ENCODE data around the gene MRPL3.

The MRPL3 gene

GRCh38 chr3:131432441-131432840, 70.3 kb downstream of the MRPL3 start:
- no peak for DNase-seq
- no peak for TF ChIP-seq CTCF (IDR thresholded peaks at IDR 0.05)
- H3K36me3 Mint-ChIP-seq (ENCODE audit: low read depth) = no peaks in the 10 kb centered on the region
- no peaks in the 10 kb centered on the region for H3K9me3 Mint-ChIP-seq
- H3K4me3 Mint-ChIP-seq = no peak overlapping the region
- no peaks in the 10 kb centered on the region for H3K4me1 Mint-ChIP-seq
- H3K27ac Mint-ChIP-seq = no peak overlapping the region
- H3K27me3 Mint-ChIP-seq (ENCODE audit: low read depth, poor library complexity) = no peaks in the 10 kb centered on the region

GRCh38 chr3:131431754-131432153, 71.0 kb downstream of the MRPL3 start:
- no peak overlapping the region for H3K27ac Mint-ChIP-seq
- H3K9me3 Mint-ChIP-seq = no peaks in the 10 kb centered on the region
- TF ChIP-seq CTCF (IDR thresholded peaks at IDR 0.05) = no peak
- no peak overlapping the region for H3K4me3 Mint-ChIP-seq
- H3K4me1 Mint-ChIP-seq = no peaks in the 10 kb centered on the region
- DNase-seq = no peak
- H3K36me3 Mint-ChIP-seq (ENCODE audit: low read depth) = no peaks in the 10 kb centered on the region
- no peaks in the 10 kb centered on the region for H3K27me3 Mint-ChIP-seq (ENCODE audit: low read depth, poor library complexity)

- no peaks in the 10 kb centered on the region for H3K4me1 Mint-ChIP-seq
- no peak overlapping the region for H3K4me3 Mint-ChIP-seq
- H3K9me3 Mint-ChIP-seq = no peaks in the 10 kb centered on the region
- no peak for TF ChIP-seq CTCF (IDR thresholded peaks at IDR 0.05)
- no peak overlapping the region for H3K27ac Mint-ChIP-seq
- H3K36me3 Mint-ChIP-seq (ENCODE audit: low read depth) = no peaks in the 10 kb centered on the region
- DNase-seq = no peak
- H3K27me3 Mint-ChIP-seq (ENCODE audit: low read depth, poor library complexity) = peaks cover 3% of the 10 kb centered on the region
Measured at GRCh38 chr3:131427226-131427625, 75.5 kb downstream of the MRPL3 start.

GRCh38 chr3:131421957-131422498, 80.7 kb downstream of the MRPL3 start:
- Mint-ChIP-seq H3K27ac (no peak overlapping the region), H3K9me3 (no peaks in the 10 kb centered on the region), H3K4me1 (no peaks in the 10 kb centered on the region), H3K4me3 (no peak overlapping the region), H3K27me3 (ENCODE audit: low read depth, poor library complexity) (peaks cover 14% of the 10 kb centered on the region), H3K36me3 (ENCODE audit: low read depth) (no peaks in the 10 kb centered on the region)
- TF ChIP-seq CTCF (IDR thresholded peaks at IDR 0.05) = no peak
- DNase-seq = no peak

- Mint-ChIP-seq H3K4me3 (no peak overlapping the region), H3K27ac (no peak overlapping the region), H3K4me1 (no peaks in the 10 kb centered on the region), H3K9me3 (peaks cover 5% of the 10 kb centered on the region), H3K36me3 (ENCODE audit: low read depth) (no peaks in the 10 kb centered on the region), H3K27me3 (ENCODE audit: low read depth, poor library complexity) (peaks cover 14% of the 10 kb centered on the region)
- DNase-seq = no peak
- TF ChIP-seq CTCF (IDR thresholded peaks at IDR 0.05) = no peak
Measured at GRCh38 chr3:131421301-131421700, 81.5 kb downstream of the MRPL3 start.

GRCh38 chr3:131417751-131418150, 85.0 kb downstream of the MRPL3 start:
- H3K27me3 Mint-ChIP-seq (ENCODE audit: low read depth, poor library complexity) = peaks cover 10% of the 10 kb centered on the region
- no peak overlapping the region for H3K27ac Mint-ChIP-seq
- no peak overlapping the region for H3K4me3 Mint-ChIP-seq
- no peak for DNase-seq
- H3K36me3 Mint-ChIP-seq (ENCODE audit: low read depth) = no peaks in the 10 kb centered on the region
- TF ChIP-seq CTCF (IDR thresholded peaks at IDR 0.05) = no peak
- peaks cover 21% of the 10 kb centered on the region for H3K9me3 Mint-ChIP-seq
- H3K4me1 Mint-ChIP-seq = no peaks in the 10 kb centered on the region

All from nephron progenitor cell (in vitro differentiated cells).